NB4 (cell line): ENCODE measurements around the gene NELL1.

ENCODE experiments used
- DNase-seq: peaks from one replicate; pipeline ENCODE4 v3.0.0; 2010; ENCODE audit warnings: low read depth
- H3K4me3 ChIP-seq: one replicate; pipeline ENCODE4 v1.5.1; 2011; ENCODE audit warnings: mild to moderate bottlenecking, low read depth, low read length, moderate library complexity
- MYC ChIP-seq: IDR thresholded peaks from 2 replicates; pipeline ENCODE4 v1.6.1; 2011; ENCODE audit warnings: low read depth, low read length
- POLR2A ChIP-seq: IDR thresholded peaks from 2 replicates; pipeline ENCODE4 v1.6.1; 2011; ENCODE audit warnings: mild to moderate bottlenecking; ENCODE audit not compliant: insufficient read length; ENCODE audit errors: extremely low read depth
- TF ChIP-seq, protein P1 (sequence below): IDR thresholded peaks from 2 replicates; pipeline ENCODE4 v1.6.1; 2011; ENCODE audit warnings: low read depth, low read length
- TF ChIP-seq, protein P2 (sequence below): IDR thresholded peaks from one replicate; pipeline ENCODE4 v1.5.1; 2012; ENCODE audit warnings: low read depth, low read length

Gene NELL1

DNA sequence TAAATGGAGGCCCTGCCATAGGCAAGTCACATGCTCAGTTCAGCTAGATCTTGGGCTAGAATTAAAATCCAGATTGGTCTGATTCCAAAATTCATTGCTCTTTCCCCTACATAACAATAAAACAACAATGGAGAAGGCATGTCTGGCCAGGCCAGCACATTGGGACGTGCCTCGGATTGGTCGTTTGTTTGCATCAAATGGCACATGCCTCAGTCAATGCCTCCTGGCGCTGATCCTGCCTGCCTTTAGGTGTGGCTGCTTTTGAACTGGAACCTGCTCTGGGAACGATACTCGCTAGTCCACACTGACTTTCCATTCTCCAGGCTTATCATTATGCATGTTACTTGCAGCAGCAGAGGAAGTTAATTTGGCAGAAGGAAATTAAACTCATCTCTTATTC is 322.1 kb downstream of the NELL1 start:
- H3K4me3 ChIP-seq, result no peak overlapping the region
- TF ChIP-seq, protein P1, sequence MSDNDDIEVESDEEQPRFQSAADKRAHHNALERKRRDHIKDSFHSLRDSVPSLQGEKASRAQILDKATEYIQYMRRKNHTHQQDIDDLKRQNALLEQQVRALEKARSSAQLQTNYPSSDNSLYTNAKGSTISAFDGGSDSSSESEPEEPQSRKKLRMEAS, result no peak
- no peak for TF ChIP-seq MYC
- no peak for DNase-seq

DNA sequence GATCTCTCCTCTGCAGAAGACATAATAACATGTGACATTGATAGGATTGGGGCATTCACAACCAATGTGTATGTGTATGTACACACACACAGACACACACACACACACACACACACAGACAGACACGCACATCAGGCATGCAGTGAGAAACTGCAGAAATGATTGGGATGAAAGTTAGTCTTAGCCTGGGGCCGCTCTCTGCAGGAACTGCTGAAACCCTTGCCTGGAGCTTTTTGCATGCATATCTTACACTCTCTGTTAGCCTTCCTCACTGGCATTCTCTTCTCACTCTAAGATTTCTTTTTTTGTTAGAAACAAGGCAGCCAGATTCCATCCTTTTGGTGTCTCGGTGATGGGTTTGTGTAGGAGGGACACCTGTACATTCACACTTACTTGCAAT is 337.9 kb downstream of the NELL1 start:
- no peak for DNase-seq
- H3K4me3 ChIP-seq, result no peak overlapping the region
- TF ChIP-seq, protein P1, result no peak
- TF ChIP-seq, protein P2, sequence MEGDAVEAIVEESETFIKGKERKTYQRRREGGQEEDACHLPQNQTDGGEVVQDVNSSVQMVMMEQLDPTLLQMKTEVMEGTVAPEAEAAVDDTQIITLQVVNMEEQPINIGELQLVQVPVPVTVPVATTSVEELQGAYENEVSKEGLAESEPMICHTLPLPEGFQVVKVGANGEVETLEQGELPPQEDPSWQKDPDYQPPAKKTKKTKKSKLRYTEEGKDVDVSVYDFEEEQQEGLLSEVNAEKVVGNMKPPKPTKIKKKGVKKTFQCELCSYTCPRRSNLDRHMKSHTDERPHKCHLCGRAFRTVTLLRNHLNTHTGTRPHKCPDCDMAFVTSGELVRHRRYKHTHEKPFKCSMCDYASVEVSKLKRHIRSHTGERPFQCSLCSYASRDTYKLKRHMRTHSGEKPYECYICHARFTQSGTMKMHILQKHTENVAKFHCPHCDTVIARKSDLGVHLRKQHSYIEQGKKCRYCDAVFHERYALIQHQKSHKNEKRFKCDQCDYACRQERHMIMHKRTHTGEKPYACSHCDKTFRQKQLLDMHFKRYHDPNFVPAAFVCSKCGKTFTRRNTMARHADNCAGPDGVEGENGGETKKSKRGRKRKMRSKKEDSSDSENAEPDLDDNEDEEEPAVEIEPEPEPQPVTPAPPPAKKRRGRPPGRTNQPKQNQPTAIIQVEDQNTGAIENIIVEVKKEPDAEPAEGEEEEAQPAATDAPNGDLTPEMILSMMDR, result no peak
- TF ChIP-seq POLR2A, result no peak
- TF ChIP-seq MYC, result no peak

DNA sequence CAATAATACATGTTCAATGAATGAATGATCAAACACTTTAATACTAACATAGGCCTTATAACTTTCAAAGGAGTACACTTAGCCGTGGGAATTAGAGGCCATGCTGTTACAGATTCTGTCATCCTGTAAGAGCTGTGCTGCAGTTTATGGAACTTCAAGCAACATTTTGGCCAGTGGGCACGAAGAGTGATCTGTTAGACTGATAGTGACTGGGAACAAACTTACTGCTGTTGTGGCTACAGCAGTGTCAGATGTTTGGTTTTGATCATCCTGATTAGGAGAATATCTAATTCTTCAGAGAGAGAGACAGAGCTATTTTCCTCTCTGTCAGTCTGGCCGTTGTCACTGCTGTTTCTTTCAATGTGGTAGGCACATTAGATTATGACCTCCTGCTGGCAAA is 348.9 kb downstream of the NELL1 start:
- TF ChIP-seq MYC, result no peak
- TF ChIP-seq, protein P1, result no peak
- H3K4me3 ChIP-seq, result no peak overlapping the region
- DNase-seq, result no peak

DNA sequence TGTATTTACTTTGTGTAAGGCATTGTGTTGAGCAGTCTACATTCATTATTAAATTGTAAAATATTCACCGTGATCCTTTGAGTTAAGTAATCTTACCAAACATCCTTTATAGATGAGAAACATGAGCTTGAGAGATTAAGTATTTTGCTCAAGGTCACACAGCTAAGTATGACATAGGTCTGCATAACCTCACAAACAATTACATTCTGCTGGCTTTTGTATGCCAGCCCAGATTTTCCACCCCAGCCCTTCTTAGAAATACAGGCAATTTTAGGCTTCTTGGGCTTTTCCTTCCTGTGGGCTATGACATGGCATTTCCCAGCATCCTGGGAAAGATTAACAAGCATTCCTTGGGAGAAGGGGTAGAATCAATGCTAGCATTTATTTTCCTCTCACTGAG is 357.3 kb downstream of the NELL1 start:
- no peak for DNase-seq
- TF ChIP-seq, protein P2, result no peak
- TF ChIP-seq POLR2A (no peak), MYC (no peak)
- TF ChIP-seq, protein P1, result no peak
- H3K4me3 ChIP-seq, result no peak overlapping the region

DNA sequence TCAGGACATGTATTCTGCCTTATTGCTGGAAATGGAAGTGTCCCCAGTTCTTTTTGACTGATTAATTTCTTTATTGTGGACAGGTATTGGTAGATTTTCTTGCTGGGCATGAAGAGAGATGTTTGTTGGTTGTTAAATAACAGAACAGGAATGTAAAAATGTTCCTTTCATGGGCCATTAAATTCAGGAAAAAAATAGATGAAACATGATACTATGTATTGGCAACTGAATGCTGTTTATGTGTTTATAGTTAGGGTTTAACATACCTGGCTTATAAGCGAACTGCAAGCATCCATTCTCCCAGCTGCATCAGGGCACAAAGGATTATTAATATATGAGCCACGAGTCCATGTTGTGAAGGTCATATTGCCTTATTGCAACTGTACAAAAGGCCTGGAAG is 368.5 kb downstream of the NELL1 start:
- H3K4me3 ChIP-seq, result no peak overlapping the region
- DNase-seq, result no peak
- TF ChIP-seq, protein P1, result no peak
- TF ChIP-seq, protein P2, result no peak
- no peak for TF ChIP-seq MYC
- TF ChIP-seq POLR2A, result no peak

DNA sequence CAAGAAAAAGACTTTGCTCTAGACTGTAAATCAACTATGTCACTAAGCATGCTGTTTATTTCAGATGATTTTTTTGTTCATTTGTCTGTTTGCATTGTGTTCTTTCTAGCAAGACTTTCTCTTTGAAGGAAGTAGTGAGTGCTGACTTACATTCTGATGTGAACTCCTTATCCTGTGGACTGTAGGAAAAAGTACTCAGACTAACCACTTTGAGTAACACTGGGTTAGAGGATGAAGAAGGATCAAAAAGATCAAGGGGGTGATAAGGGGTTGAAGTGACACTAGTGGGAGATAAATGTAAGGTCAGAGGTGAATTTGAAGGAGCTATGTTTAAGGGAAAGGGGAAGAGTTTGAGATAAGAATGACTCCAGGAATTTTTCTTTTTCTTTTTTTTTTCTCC is 369.4 kb downstream of the NELL1 start:
- DNase-seq, result no peak
- TF ChIP-seq, protein P2, result no peak

DNA sequence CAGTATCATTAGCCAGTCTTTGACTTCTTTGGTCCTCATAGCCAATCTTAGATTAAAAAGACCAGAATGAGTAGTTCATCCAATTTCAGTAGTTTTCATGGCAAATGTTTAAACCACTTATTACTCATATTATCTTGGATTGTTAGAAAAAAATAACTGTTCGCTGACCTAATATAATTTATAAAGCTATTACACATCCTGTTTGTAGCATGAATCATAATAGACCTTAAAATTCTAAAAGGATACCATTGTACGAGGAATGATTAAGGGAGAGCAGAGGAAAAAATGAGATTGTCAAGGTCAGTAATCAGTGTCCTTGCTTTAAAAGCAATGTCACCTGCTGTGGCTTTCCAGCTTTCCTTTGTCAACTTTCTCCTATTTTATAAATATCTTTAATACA is 371.2 kb downstream of the NELL1 start:
- no peak for DNase-seq
- no peak overlapping the region for H3K4me3 ChIP-seq
- TF ChIP-seq POLR2A, result no peak
- TF ChIP-seq, protein P1, result no peak
- TF ChIP-seq, protein P2, result no peak
- no peak for TF ChIP-seq MYC

More for the DNA sequence above, 369.4 kb downstream of the NELL1 start:
- H3K4me3 ChIP-seq, result no peak overlapping the region
